Ishikawa (cell line): ENCODE measurements around the gene CTDSPL2.

Source experiments
- CEBPB ChIP-seq: IDR thresholded peaks from 2 replicates; pipeline ENCODE4 v1.6.1; 2012
- CREB1 ChIP-seq: IDR thresholded peaks from 2 replicates; pipeline ENCODE4 v1.6.1; 2012; ENCODE audit warnings: low read depth
- EGR1 ChIP-seq: IDR thresholded peaks from 2 replicates; pipeline ENCODE4 v1.6.1; 2012
- EP300 ChIP-seq: IDR thresholded peaks from 2 replicates; pipeline ENCODE4 v1.6.1; 2012; ENCODE audit warnings: borderline replicate concordance
- MAX ChIP-seq: IDR thresholded peaks from 2 replicates; pipeline ENCODE4 v1.6.1; 2012
- NFIC ChIP-seq: IDR thresholded peaks from 2 replicates; pipeline ENCODE4 v1.6.1; 2012
- RAD21 ChIP-seq: IDR thresholded peaks from 2 replicates; pipeline ENCODE4 v1.6.1; 2012; ENCODE audit warnings: low read depth
- REST ChIP-seq: IDR thresholded peaks from 2 replicates; pipeline ENCODE4 v1.6.1; 2012; ENCODE audit warnings: low read depth, mild to moderate bottlenecking
- TAF1 ChIP-seq: IDR thresholded peaks from 2 replicates; pipeline ENCODE4 v1.6.1; 2012; ENCODE audit warnings: low read depth, mild to moderate bottlenecking
- TCF12 ChIP-seq: IDR thresholded peaks from 2 replicates; pipeline ENCODE4 v1.6.1; 2012; ENCODE audit warnings: low read depth
- TEAD4 ChIP-seq: IDR thresholded peaks from 2 replicates; pipeline ENCODE4 v1.6.1; 2012
- YY1 ChIP-seq: IDR thresholded peaks from 2 replicates; pipeline ENCODE4 v1.6.1; 2012; ENCODE audit warnings: low read depth
- ZBTB7A ChIP-seq: IDR thresholded peaks from 2 replicates; pipeline ENCODE4 v1.6.1; 2012; ENCODE audit warnings: low read depth
- TF ChIP-seq, protein P1 (sequence below): IDR thresholded peaks from 2 replicates; pipeline ENCODE4 v1.6.1; 2012

GRCh38 chr15:44574734-44575133, 147.3 kb downstream of the CTDSPL2 start:
- TF ChIP-seq CEBPB (no peak), MAX (no peak), EGR1 (no peak), ZBTB7A (no peak), NFIC (no peak), REST (no peak), TEAD4 (no peak), EP300 (no peak), CREB1 (no peak), TAF1 (no peak), YY1 (no peak), RAD21 (no peak), TCF12 (no peak)
- TF ChIP-seq, protein P1, sequence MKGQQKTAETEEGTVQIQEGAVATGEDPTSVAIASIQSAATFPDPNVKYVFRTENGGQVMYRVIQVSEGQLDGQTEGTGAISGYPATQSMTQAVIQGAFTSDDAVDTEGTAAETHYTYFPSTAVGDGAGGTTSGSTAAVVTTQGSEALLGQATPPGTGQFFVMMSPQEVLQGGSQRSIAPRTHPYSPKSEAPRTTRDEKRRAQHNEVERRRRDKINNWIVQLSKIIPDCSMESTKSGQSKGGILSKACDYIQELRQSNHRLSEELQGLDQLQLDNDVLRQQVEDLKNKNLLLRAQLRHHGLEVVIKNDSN: no peak
